Fibroblast of skin of back (primary cell): ENCODE results near the gene ZNF80.

ENCODE experiments used
- DNase-seq: peaks from one replicate; pipeline ENCODE4 v3.0.0-alpha.2; 2013

The ZNF80 gene

GRCh38 chr3:114218578-114219185 lies 18.7 kb downstream of the ZNF80 start:
- no peak for DNase-seq

GRCh38 chr3:114218006-114218405 lies 19.4 kb downstream of the ZNF80 start:
- DNase-seq, result peak; percentile 61

GRCh38 chr3:114217266-114217665 lies 20.1 kb downstream of the ZNF80 start:
- DNase-seq, result no peak

- DNase-seq, result peak; percentile 75
Measured at GRCh38 chr3:114216186-114216970, 21.0 kb downstream of the ZNF80 start.

GRCh38 chr3:114214542-114215341 lies 22.6 kb downstream of the ZNF80 start:
- DNase-seq, result no peak

GRCh38 chr3:114213627-114214541 lies 23.5 kb downstream of the ZNF80 start:
- DNase-seq, result peak; percentile 90

GRCh38 chr3:114213292-114213626 lies 24.1 kb downstream of the ZNF80 start:
- DNase-seq, result peak; percentile 85

- no peak for DNase-seq
Measured at GRCh38 chr3:114212646-114213045, 24.7 kb downstream of the ZNF80 start.

- DNase-seq, result no peak
Measured at GRCh38 chr3:114207768-114208167, 29.6 kb downstream of the ZNF80 start.

GRCh38 chr3:114206342-114206741 lies 31.0 kb downstream of the ZNF80 start:
- DNase-seq, result no peak

- DNase-seq, result no peak
Measured at GRCh38 chr3:114205541-114205940, 31.8 kb downstream of the ZNF80 start.

GRCh38 chr3:114194750-114195149 lies 42.6 kb downstream of the ZNF80 start:
- DNase-seq, result no peak

- no peak for DNase-seq
Measured at GRCh38 chr3:114192136-114192535, 45.2 kb downstream of the ZNF80 start.

GRCh38 chr3:114186501-114186900 lies 50.9 kb downstream of the ZNF80 start:
- no peak for DNase-seq
